ENCODE measurements around the gene SOX1.

SOX1 gene

GRCh38 chr13:112060899-112061366 lies 6.0 kb upstream of the SOX1 start:
- TF ChIP-seq FOXA1 (IDR thresholded peaks at IDR 0.05) (no peak), ELF4 (IDR thresholded peaks at IDR 0.05) (no peak), SUZ12 (IDR thresholded peaks at IDR 0.05) (no peak), NFRKB (IDR thresholded peaks at IDR 0.05) (no peak), TARDBP (IDR thresholded peaks at IDR 0.05) (no peak), HDGF (IDR thresholded peaks at IDR 0.05; ENCODE audit: borderline replicate concordance) (no peak), CTBP1 (IDR thresholded peaks at IDR 0.05; ENCODE audit: borderline replicate concordance) (no peak), LEF1 (IDR thresholded peaks at IDR 0.05; ENCODE audit: borderline replicate concordance) (no peak), FOXK2 (IDR thresholded peaks at IDR 0.05) (no peak), SP1 (IDR thresholded peaks at IDR 0.05) (no peak), ZNF384 (IDR thresholded peaks at IDR 0.05) (no peak), FOXM1 (IDR thresholded peaks at IDR 0.05; ENCODE audit: borderline replicate concordance) (no peak), L3MBTL2 (conservative IDR thresholded peaks at IDR 0.05) (no peak), BHLHE40 (IDR thresholded peaks at IDR 0.05; ENCODE audit: borderline replicate concordance) (no peak)
- no peak for DNase-seq (ENCODE audit: extremely low spot score)
- POLR2A ChIA-PET, result interaction anchor here (1.3 kb wide), 1 partner anchor 12 kb away, joined by 6 read pairs; no protein-coding TSS in a partner anchor
- CTCF ChIA-PET, result no interaction called here

DNA sequence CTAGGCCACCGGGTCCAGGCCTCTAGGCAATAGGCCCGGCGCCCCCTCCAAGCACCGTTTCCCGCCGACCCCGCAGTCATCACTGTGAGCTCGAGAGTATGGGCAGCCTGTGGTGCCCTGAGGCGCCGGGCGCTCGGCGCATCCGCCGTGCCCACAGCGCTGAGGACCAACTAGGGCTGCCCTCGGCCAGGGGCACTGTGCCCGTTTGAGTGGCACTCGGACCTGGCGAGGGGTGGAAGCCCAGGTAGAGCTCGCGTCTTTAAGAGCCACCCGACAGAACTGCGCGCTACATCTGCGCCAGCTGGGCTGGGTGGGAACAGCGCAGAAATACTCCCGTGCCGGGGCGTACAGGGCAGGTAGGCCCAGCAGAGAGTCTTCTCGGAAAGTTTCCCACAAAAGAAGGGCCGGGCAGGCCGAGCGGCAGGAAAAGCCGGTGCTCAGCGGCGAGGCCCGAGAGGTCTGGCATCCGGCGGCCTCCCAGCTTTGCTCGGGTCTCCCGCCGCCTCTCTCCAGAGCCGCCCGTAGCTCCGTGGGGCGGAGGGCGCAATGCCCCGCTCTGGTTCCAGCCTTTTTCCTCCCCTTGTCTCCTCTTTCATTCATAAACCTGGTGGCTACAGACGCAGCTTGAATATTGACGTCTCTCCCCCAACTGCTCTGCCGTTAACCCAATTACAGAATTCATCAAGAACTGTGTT lies 5.4 kb upstream of the SOX1 start:
- no peak for DNase-seq (ENCODE audit: extremely low spot score)
- POLR2A ChIA-PET, result interaction anchor here (1.3 kb wide), 1 partner anchor 11 kb away, joined by 6 read pairs; no protein-coding TSS in a partner anchor
- TF ChIP-seq LEF1 (IDR thresholded peaks at IDR 0.05; ENCODE audit: borderline replicate concordance) (no peak), CTBP1 (IDR thresholded peaks at IDR 0.05; ENCODE audit: borderline replicate concordance) (no peak), L3MBTL2 (conservative IDR thresholded peaks at IDR 0.05) (no peak), FOXA1 (IDR thresholded peaks at IDR 0.05) (no peak), SUZ12 (IDR thresholded peaks at IDR 0.05) (no peak), ELF4 (IDR thresholded peaks at IDR 0.05) (no peak)
- CTCF ChIA-PET, result no interaction called here

DNA sequence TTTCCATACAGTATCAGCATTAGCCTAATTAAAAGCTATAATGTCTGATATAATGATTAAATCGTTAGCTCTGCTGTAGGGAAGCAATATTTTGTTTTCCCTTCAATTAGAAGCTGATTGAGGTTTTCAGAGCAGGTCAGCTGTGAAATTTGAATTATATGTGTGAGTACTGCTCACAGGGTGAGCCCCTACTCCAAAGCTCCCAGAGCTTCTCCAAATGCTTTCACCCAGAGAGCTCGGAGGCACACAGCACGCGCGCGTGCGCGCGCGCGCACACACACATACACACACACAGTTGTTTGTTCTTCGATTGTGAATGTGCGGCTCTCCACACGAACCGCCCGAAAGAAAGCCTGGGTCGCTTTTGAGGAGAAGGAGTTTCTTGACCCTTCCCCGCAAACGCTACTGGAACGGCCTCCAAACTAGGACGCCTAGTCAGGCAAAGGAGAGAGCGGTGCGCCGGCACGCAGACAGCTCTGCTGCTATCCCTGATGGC lies 4.8 kb upstream of the SOX1 start:
- POLR2A ChIA-PET, result interaction anchor here (1.3 kb wide), 1 partner anchor 10 kb away, joined by 6 read pairs; no protein-coding TSS in a partner anchor
- TF ChIP-seq ARNT (IDR thresholded peaks at IDR 0.05) (no peak), SUZ12 (IDR thresholded peaks at IDR 0.05) (no peak)
- TF ChIP-seq, protein P1, sequence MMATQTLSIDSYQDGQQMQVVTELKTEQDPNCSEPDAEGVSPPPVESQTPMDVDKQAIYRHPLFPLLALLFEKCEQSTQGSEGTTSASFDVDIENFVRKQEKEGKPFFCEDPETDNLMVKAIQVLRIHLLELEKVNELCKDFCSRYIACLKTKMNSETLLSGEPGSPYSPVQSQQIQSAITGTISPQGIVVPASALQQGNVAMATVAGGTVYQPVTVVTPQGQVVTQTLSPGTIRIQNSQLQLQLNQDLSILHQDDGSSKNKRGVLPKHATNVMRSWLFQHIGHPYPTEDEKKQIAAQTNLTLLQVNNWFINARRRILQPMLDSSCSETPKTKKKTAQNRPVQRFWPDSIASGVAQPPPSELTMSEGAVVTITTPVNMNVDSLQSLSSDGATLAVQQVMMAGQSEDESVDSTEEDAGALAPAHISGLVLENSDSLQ (IDR thresholded peaks at IDR 0.05), result no peak
- CTCF ChIA-PET, result no interaction called here
- DNase-seq (ENCODE audit: extremely low spot score), result no peak

GRCh38 chr13:112062571-112063570 lies 4.1 kb upstream of the SOX1 start:
- TF ChIP-seq ZNF384 (IDR thresholded peaks at IDR 0.05) (no peak), HDGF (IDR thresholded peaks at IDR 0.05; ENCODE audit: borderline replicate concordance) (no peak), ARNT (IDR thresholded peaks at IDR 0.05) (no peak), SUZ12 (IDR thresholded peaks at IDR 0.05) (no peak), TARDBP (IDR thresholded peaks at IDR 0.05) (no peak), LEF1 (IDR thresholded peaks at IDR 0.05; ENCODE audit: borderline replicate concordance) (no peak), BHLHE40 (IDR thresholded peaks at IDR 0.05; ENCODE audit: borderline replicate concordance) (no peak), FOXA1 (IDR thresholded peaks at IDR 0.05) (no peak), FOXK2 (IDR thresholded peaks at IDR 0.05) (no peak), FOXM1 (IDR thresholded peaks at IDR 0.05; ENCODE audit: borderline replicate concordance) (no peak), SP1 (IDR thresholded peaks at IDR 0.05) (no peak), ELF4 (IDR thresholded peaks at IDR 0.05) (no peak), NFRKB (IDR thresholded peaks at IDR 0.05) (no peak), CTBP1 (IDR thresholded peaks at IDR 0.05; ENCODE audit: borderline replicate concordance) (no peak), L3MBTL2 (conservative IDR thresholded peaks at IDR 0.05) (no peak)
- TF ChIP-seq, protein P1 (IDR thresholded peaks at IDR 0.05), result no peak
- ChIA-PET POLR2A (interaction anchor here (1.1 to 1.3 kb wide), 2 partner anchors 10 kb away, joined by 3 to 6 read pairs; no protein-coding TSS in a partner anchor), CTCF (no interaction called here)
- DNase-seq (ENCODE audit: extremely low spot score), result no peak

GRCh38 chr13:112063807-112064206 lies 3.1 kb upstream of the SOX1 start:
- POLR2A ChIA-PET, result interaction anchor here (1.1 kb wide), 1 partner anchor 9 kb away, joined by 3 read pairs; no protein-coding TSS in a partner anchor
- CTCF ChIA-PET, result no interaction called here
- no peak for DNase-seq (ENCODE audit: extremely low spot score)
- no peak for TF ChIP-seq SUZ12 (IDR thresholded peaks at IDR 0.05)
- TF ChIP-seq L3MBTL2 (conservative IDR thresholded peaks at IDR 0.05), result no peak
- TF ChIP-seq CTBP1 (IDR thresholded peaks at IDR 0.05; ENCODE audit: borderline replicate concordance), result no peak
- TF ChIP-seq FOXM1 (IDR thresholded peaks at IDR 0.05; ENCODE audit: borderline replicate concordance), result no peak
- TF ChIP-seq FOXA1 (IDR thresholded peaks at IDR 0.05), result no peak
- TF ChIP-seq TARDBP (IDR thresholded peaks at IDR 0.05), result no peak
- no peak for TF ChIP-seq HDGF (IDR thresholded peaks at IDR 0.05; ENCODE audit: borderline replicate concordance)
- no peak for TF ChIP-seq BHLHE40 (IDR thresholded peaks at IDR 0.05; ENCODE audit: borderline replicate concordance)
- no peak for TF ChIP-seq ZNF384 (IDR thresholded peaks at IDR 0.05)
- TF ChIP-seq, protein P1 (IDR thresholded peaks at IDR 0.05), result no peak
- no peak for TF ChIP-seq LEF1 (IDR thresholded peaks at IDR 0.05; ENCODE audit: borderline replicate concordance)
- TF ChIP-seq NFRKB (IDR thresholded peaks at IDR 0.05), result no peak
- TF ChIP-seq SP1 (IDR thresholded peaks at IDR 0.05), result no peak
- no peak for TF ChIP-seq FOXK2 (IDR thresholded peaks at IDR 0.05)
- TF ChIP-seq ARNT (IDR thresholded peaks at IDR 0.05), result no peak
- TF ChIP-seq ELF4 (IDR thresholded peaks at IDR 0.05), result no peak

Data from HEK293T (cell line).